ENCODE measurements around the gene ZNF22.
"Not testable (repeated sequence)": the region's sequence is repeated elsewhere in the genome, so short reads cannot be mapped to it uniquely, and the experiment has no call there.

The ZNF22 gene

DNA sequence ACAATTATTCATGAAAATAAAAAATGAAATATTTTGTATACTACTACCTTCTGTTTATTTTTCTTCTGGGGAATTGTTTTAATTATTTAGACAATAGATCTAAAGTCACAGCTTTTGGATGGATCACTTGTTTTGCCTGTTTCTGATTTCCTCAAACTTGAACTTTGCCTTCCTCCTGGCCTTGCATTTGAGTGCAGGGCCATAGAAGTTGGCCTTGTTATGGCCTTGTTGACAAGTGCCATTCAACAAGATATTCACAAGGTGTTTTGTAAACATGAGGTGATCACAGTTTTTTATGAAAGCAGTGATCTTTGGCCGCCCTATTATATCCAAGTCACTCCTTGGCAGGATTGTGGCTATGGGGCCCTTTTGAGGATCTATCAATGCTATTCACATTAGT is 4.6 kb downstream of the ZNF22 start:
- no peak overlapping the region for H3K4me3 ChIP-seq
- peaks cover 26 to 42% (median 36%) of the 10 kb centered on the region in 11 experiments for H3K9me3 ChIP-seq (replicated peaks in 1 of 11)
- no peak for TF ChIP-seq Cebpa-rat (IDR thresholded peaks at IDR 0.05)
- peak overlapping the region in 4 of 11 experiments; percentile 28 to 69 (median 48); a peak in 7 of 22 replicates for H3K4me2 ChIP-seq
- peaks cover 23 to 44% (median 40%) of the 10 kb centered on the region in 11 experiments for H3K36me3 ChIP-seq
- H3K27me3 ChIP-seq = no peaks in the 10 kb centered on the region
- peaks cover 0 to 32% (median 17%) of the 10 kb centered on the region in 11 experiments; a peak in 12 of 22 replicates for H4K20me1 ChIP-seq
- H3K9ac ChIP-seq = no peak overlapping the region
- H3K27ac ChIP-seq = no peak overlapping the region
- H3K4me1 ChIP-seq = peaks cover 10 to 42% (median 33%) of the 10 kb centered on the region in 10 experiments; a peak in 19 of 20 replicates

DNA sequence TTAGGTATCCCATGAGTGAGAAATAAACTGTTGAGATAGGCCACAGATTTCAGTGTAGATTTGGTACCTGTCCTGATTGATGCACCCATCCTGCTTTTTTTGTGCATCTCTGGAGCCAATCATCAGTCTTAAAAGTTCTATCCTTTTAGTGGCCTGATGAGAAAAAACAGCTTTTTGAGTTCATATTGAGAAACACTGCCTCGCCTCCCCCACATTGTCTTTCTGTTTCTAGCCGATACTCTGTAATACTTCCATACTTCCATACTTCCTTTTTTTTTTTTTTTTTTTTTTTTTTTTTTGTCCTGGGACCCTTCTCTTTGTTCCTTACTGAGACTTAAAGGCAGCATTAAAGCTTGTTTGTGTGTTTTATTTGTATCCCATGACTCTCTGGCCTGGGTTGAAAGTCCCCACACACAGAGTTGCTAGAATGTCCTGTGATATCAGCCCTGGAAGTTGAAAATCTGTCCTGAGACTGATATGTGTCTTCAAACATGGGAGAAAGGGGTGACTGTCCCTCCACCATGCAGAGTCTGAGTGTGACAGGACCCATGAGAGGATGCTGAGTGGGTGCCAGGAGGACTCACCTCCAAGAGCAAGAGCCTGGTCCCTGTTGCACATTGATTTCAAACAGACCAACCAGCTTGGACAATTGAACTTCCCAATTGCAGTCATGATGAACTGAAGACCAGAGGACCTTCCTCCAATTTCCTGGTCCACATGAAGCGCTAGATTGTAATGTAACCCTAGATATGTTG is 5.7 kb downstream of the ZNF22 start:
- Histone ChIP-seq H3K4me1 (peaks cover 7 to 39% (median 31%) of the 10 kb centered on the region in 10 experiments; a peak in 19 of 20 replicates), H3K4me2 (peak overlapping the region in 5 of 11 experiments; percentile 28 to 69 (median 48); a peak in 9 of 22 replicates), H3K4me3 (no peak overlapping the region), H3K27ac (peak overlapping the region in 5 of 11 experiments; percentile 3 to 41 (median 14); a peak in 1 of 22 replicates), H4K20me1 (peaks cover 0 to 32% (median 17%) of the 10 kb centered on the region in 11 experiments; a peak in 12 of 22 replicates), H3K9me3 (replicated peaks in 1 of 11) (peaks cover 26 to 40% (median 36%) of the 10 kb centered on the region in 11 experiments), H3K36me3 (peaks cover 23 to 44% (median 40%) of the 10 kb centered on the region in 11 experiments), H3K27me3 (no peaks in the 10 kb centered on the region), H3K9ac (0 out of 22 replicates have a peak overlapping the region, but pooled peaks of 1 of the 11 experiments have one; percentile 22)
- TF ChIP-seq Cebpa-rat (IDR thresholded peaks at IDR 0.05) = no peak

DNA sequence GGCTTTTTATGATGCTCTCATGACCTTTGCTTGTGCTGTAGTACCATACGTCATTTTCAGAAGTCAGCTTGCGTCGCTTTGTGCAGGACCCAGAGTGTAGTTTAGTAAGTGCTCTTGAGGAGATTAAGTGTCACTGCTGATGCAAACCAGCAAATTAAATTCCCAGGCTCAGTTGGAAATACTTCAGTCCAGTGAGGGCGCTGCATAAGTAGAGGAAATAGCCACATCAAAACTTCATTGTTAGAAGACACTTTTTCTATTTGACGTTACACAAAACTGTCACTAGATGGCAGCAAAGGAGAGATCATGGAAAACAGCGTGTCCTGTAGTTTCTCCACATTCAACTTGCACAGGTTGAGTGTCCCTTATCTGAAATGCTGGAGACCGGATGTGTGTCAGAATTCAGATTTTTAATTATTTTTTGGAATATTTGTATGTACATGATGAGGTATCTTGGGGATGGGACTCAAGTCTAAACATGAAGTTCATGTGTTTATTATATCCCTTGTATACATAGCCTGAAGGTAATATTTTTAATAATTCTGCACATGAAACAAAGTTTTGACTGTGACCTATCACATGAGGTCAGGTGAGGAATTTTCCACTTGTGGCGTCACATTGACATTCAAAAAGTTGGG is 7.9 kb downstream of the ZNF22 start:
- Histone ChIP-seq H3K27ac (no peak overlapping the region), H3K27me3 (no peaks in the 10 kb centered on the region), H3K9ac (no peak overlapping the region), H3K9me3 (replicated peaks in 1 of 11) (peaks cover 14 to 23% (median 15%) of the 10 kb centered on the region in 11 experiments), H3K4me2 (peak overlapping the region in 2 of 11 experiments; percentile 23 to 26; a peak in 1 of 22 replicates), H3K4me3 (no peak overlapping the region), H3K36me3 (peaks cover 13 to 27% (median 23%) of the 10 kb centered on the region in 11 experiments), H4K20me1 (peaks cover 0 to 30% (median 17%) of the 10 kb centered on the region in 11 experiments; a peak in 12 of 22 replicates), H3K4me1 (peaks cover 3 to 29% (median 22%) of the 10 kb centered on the region in 10 experiments; a peak in 16 of 20 replicates)
- TF ChIP-seq Cebpa-rat (IDR thresholded peaks at IDR 0.05) = no peak

DNA sequence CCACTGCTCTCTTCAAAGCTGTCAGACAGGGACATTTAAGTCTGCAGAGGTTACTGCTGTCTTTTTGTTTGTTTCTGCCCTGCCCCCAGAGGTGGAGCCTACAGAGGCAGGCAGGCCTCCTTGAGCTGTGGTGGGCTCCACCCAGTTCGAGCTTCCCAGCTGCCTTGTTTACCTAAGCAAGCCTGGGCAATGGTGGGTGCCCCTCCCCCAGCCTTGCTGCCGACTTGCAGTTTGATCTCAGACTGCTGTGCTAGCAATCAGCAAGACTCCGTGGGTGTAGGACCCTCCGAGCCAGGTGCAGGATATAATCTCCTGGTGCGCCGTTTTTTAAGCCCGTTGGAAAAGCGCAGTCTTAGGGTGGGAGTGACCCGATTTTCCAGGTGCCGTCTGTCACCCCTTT is 13.8 kb downstream of the ZNF22 start:
- not testable (repeated sequence) for H3K36me3 ChIP-seq; H3K4me1 ChIP-seq; H3K27ac ChIP-seq; H3K9ac ChIP-seq; H3K9me3 ChIP-seq (replicated peaks in 1 of 11); H3K4me2 ChIP-seq; H4K20me1 ChIP-seq; H3K4me3 ChIP-seq; H3K27me3 ChIP-seq

DNA sequence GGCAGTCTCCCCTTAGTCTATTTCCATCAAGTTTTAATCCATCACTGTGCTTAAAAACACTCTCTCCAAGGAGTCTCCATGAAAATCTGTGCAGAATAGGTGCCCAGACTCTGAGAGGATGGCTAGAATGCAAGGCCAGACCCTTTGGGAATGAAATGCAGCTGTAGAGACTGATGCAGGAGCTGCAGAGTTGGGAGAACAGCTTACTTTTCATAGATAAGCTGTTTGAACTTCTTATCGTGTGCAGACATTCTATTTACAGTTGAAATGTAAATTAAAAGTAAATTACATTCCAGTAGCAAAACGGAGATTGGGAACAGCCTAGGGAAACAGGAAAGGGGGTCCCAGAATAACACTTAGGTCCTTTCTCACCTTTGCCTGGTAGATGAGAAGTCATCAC is 14.9 kb downstream of the ZNF22 start:
- no peaks in the 10 kb centered on the region for H3K27me3 ChIP-seq
- no peak for TF ChIP-seq Cebpa-rat (IDR thresholded peaks at IDR 0.05)
- H3K4me1 ChIP-seq = no peaks in the 10 kb centered on the region
- no peak overlapping the region for H3K4me3 ChIP-seq
- H3K9me3 ChIP-seq (replicated peaks in 1 of 11) = no peaks in the 10 kb centered on the region; a peak in 1 of 22 replicates
- H3K9ac ChIP-seq = no peak overlapping the region
- H3K4me2 ChIP-seq = no peak overlapping the region
- no peak overlapping the region for H3K27ac ChIP-seq
- no peaks in the 10 kb centered on the region for H4K20me1 ChIP-seq
- no peaks in the 10 kb centered on the region for H3K36me3 ChIP-seq

DNA sequence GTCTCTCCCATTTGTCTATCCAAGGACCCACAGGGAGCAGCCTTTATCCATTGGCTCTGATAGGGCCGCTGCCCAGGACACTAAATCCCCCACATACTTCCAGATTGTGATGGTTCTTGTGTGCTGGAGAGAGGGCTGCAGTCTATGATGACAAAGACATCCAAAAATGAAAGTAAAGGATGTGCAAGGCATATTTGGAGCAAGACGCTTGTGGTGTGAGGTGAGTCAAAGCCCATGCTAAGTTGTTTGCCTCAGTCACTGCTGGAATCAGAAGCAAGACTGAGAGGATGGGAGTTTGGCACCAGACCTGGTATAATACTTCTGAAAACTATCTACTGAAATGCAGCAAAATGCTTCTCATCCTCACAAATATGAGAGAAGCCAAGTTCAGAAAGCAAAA is 22.7 kb downstream of the ZNF22 start:
- Histone ChIP-seq H3K4me1 (no peaks in the 10 kb centered on the region), H3K27ac (no peak overlapping the region), H4K20me1 (no peaks in the 10 kb centered on the region), H3K4me2 (no peak overlapping the region), H3K27me3 (no peaks in the 10 kb centered on the region), H3K9ac (no peak overlapping the region), H3K36me3 (no peaks in the 10 kb centered on the region), H3K9me3 (replicated peaks in 1 of 11) (peaks cover 11 to 25% (median 19%) of the 10 kb centered on the region in 11 experiments; a peak in 20 of 22 replicates), H3K4me3 (no peak overlapping the region)
- no peak for TF ChIP-seq Cebpa-rat (IDR thresholded peaks at IDR 0.05)

DNA sequence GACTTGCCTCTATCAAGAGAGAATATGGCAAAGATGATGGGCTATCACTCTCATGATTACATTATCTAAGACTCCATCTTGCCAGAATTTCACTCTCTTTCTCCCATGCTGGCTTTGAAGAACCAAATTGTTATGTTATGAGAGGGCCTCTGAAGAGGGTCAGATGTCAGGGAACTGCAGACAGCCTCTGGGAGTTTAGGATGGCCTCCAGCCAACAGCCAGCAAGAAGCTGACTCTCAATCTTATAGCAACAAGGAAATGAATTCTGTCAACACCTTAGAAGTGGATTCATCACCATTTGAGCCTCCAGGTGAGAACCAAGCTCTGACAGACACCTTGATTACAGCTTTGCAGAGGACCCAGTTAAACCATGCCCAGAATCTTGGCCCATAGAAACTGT is 33.6 kb downstream of the ZNF22 start:
- no peak overlapping the region for H3K4me2 ChIP-seq
- TF ChIP-seq Cebpa-rat (IDR thresholded peaks at IDR 0.05) = no peak
- no peak overlapping the region for H3K9ac ChIP-seq
- peaks cover 21 to 38% (median 30%) of the 10 kb centered on the region in 11 experiments for H3K9me3 ChIP-seq (replicated peaks in 1 of 11)
- no peaks in the 10 kb centered on the region for H3K36me3 ChIP-seq
- H3K4me3 ChIP-seq = no peak overlapping the region
- no peaks in the 10 kb centered on the region for H3K4me1 ChIP-seq
- H4K20me1 ChIP-seq = no peaks in the 10 kb centered on the region
- H3K27me3 ChIP-seq = no peaks in the 10 kb centered on the region
- no peak overlapping the region for H3K27ac ChIP-seq

DNA sequence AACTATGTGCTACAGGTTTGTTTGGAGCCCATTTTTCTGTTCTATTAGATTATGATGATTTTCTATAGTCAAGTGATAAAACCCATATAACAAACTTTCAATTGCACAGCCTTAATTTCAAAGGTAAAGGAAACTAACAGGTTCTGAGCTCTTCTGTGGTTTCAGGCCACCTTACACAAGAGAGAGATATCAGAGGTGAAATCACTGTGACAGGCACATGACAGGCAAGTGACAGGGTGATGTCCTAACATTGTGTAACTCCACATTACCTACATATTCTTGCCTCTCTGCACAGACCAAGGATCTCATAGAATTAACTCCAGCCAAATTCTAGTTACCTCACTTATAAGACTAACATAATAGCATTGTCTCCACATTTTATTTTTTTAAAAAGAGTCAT is 35.0 kb downstream of the ZNF22 start:
- Histone ChIP-seq H3K36me3 (no peaks in the 10 kb centered on the region), H4K20me1 (no peaks in the 10 kb centered on the region), H3K27me3 (no peaks in the 10 kb centered on the region), H3K4me1 (no peaks in the 10 kb centered on the region), H3K27ac (no peak overlapping the region), H3K9me3 (replicated peaks in 1 of 11) (peaks cover 14 to 27% (median 21%) of the 10 kb centered on the region in 11 experiments), H3K4me3 (no peak overlapping the region), H3K9ac (no peak overlapping the region), H3K4me2 (no peak overlapping the region)
- no peak for TF ChIP-seq Cebpa-rat (IDR thresholded peaks at IDR 0.05)

DNA sequence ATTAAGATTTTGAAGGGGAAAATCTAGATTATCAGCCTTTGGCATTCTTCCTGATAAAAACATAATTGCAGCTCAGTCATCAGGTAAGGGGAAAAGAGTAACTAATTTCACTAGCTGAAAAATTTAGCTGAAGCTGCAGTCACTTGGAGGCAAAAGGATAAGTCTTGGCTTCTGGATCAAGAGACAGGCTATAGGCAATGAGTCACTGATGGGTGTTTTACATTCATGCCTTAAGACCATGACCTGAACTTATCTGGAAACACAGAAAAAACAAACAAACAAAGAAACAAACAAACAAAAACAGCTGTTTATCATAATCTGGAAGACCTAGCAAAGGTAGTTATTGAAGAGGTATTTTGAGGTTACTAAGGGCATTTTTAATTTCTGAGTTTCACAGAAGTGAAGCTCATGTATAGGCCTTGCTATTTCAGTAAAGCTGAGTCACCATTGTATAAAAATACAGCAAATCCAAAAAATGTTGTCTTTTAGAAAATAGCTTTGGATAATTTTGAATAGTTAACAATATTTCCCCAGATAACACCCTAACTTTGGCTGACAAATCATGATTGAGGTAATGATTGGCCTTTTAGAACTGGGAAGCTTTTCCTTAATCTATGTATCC is 40.3 kb downstream of the ZNF22 start:
- no peak for TF ChIP-seq Cebpa-rat (IDR thresholded peaks at IDR 0.05)
- no peaks in the 10 kb centered on the region for H3K27me3 ChIP-seq
- H3K4me1 ChIP-seq = no peaks in the 10 kb centered on the region
- H4K20me1 ChIP-seq = no peaks in the 10 kb centered on the region
- no peak overlapping the region for H3K9ac ChIP-seq
- H3K36me3 ChIP-seq = no peaks in the 10 kb centered on the region
- no peak overlapping the region for H3K4me2 ChIP-seq
- no peak overlapping the region for H3K4me3 ChIP-seq
- no peaks in the 10 kb centered on the region for H3K9me3 ChIP-seq (replicated peaks in 1 of 11)
- no peak overlapping the region; a peak in 1 of 22 replicates for H3K27ac ChIP-seq

Data from BLaER1 treated with 17β-estradiol and CSF1 and Interleukin-3, amounts not matched to agents 10 nM and 100 nM (cell line).